ENCODE results near the gene SSC4D.
"Not testable (repeated sequence)": the region's sequence is repeated elsewhere in the genome, so short reads cannot be mapped to it uniquely, and the experiment has no call there.

SSC4D gene

GRCh38 chr7:76393116-76394031, 16.1 kb downstream of the SSC4D start:
- peak overlapping the region; percentile 65 for H3K4me3 ChIP-seq (ENCODE audit: low read depth, low read length)
- DNase-seq = peak; percentile 94

DNA sequence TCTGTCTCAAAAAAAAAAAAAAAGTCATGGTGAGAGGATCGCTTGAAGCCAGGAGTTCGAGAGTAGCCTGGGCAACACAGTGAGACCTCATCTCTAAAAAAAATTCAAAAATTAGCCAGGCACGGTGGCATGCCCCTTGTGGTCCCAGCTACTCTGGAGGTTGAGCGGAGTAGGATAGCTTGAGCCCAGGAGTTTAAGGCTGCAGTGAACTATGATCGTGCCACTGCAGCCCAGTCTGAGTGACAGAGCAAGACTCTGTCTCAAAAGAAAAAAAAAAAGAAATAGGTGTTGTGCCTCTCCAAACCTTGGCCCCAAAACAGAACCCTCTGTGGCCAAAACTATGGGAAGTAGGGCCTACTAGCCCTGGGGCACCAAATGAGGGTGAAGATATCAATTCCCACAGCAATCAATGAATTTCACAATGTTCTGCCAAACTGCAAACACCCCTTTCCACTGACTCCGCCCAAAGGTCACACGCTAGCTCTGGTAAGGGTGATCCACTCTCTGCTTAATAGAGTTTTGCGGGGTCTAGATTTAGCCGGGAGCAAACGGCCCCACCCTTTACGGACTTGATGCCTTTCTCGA, 16.9 kb downstream of the SSC4D start:
- TF ChIP-seq CTCF (IDR thresholded peaks at IDR 0.05; ENCODE audit: low read depth, low read length) = no peak
- H3K4me1 ChIP-seq = peaks cover 13% of the 10 kb centered on the region
- H3K36me3 ChIP-seq = no peaks in the 10 kb centered on the region
- H3K27me3 ChIP-seq = no peaks in the 10 kb centered on the region
- no peaks in the 10 kb centered on the region for H3K9me3 ChIP-seq
- DNase-seq = no peak
- H3K4me3 ChIP-seq (ENCODE audit: low read depth, low read length) = peak overlapping the region; percentile 65

More at GRCh38 chr7:76393116-76394031, 16.1 kb downstream of the SSC4D start:
- no peak for TF ChIP-seq CTCF (IDR thresholded peaks at IDR 0.05; ENCODE audit: low read depth, low read length)
- Histone ChIP-seq H3K4me1 (peaks cover 14% of the 10 kb centered on the region), H3K27me3 (no peaks in the 10 kb centered on the region), H3K36me3 (no peaks in the 10 kb centered on the region), H3K9me3 (no peaks in the 10 kb centered on the region; the same call in 1 of the 2 replicates)

DNA sequence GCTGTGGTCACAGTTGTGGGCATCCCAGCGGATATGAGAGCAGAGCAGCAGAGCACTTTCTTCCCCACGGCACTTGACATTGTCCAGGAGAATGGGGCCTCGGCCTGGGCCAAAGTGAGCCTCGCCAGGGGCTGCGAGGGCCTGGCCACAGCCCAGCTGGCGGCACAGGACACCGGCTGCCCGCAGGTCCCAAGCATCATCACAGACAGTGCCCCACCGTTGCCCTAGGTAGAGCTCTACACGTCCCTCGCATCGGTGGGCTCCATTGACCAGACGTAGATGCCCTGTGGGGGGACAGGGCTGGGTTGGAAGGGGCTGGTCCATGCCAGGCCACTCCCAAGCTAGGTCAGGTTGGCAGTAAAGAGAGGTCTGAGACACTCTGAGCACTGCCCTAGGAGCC, 19.4 kb downstream of the SSC4D start:
- Histone ChIP-seq H3K4me1 (peaks cover 6% of the 10 kb centered on the region), H3K9me3 (no peaks in the 10 kb centered on the region), H3K36me3 (no peaks in the 10 kb centered on the region), H3K27me3 (no peaks in the 10 kb centered on the region), H3K4me3 (ENCODE audit: low read depth, low read length) (no peak overlapping the region)
- DNase-seq = no peak
- TF ChIP-seq CTCF (IDR thresholded peaks at IDR 0.05; ENCODE audit: low read depth, low read length) = no peak

- not testable (repeated sequence) for H3K4me3 ChIP-seq (ENCODE audit: low read depth, low read length)
These were observed 21.7 kb downstream of the SSC4D start for GRCh38 chr7:76387789-76388188.

GRCh38 chr7:76386691-76387260, 22.7 kb downstream of the SSC4D start:
- no peak for TF ChIP-seq CTCF (IDR thresholded peaks at IDR 0.05; ENCODE audit: low read depth, low read length)
- DNase-seq = no peak
- H3K27me3 ChIP-seq = no peaks in the 10 kb centered on the region

More at GRCh38 chr7:76387789-76388188, 21.7 kb downstream of the SSC4D start:
- not testable (repeated sequence) for H3K4me1 ChIP-seq, H3K36me3 ChIP-seq, H3K9me3 ChIP-seq, DNase-seq, H3K27me3 ChIP-seq

GRCh38 chr7:76383089-76383944, 26.2 kb downstream of the SSC4D start:
- Histone ChIP-seq H3K27me3 (no peaks in the 10 kb centered on the region), H3K36me3 (no peaks in the 10 kb centered on the region), H3K4me1 (no peaks in the 10 kb centered on the region), H3K4me3 (ENCODE audit: low read depth, low read length) (no peak overlapping the region), H3K9me3 (no peaks in the 10 kb centered on the region)
- peak; percentile 38 for DNase-seq
- no peak for TF ChIP-seq CTCF (IDR thresholded peaks at IDR 0.05; ENCODE audit: low read depth, low read length)

More at GRCh38 chr7:76386691-76387260, 22.7 kb downstream of the SSC4D start:
- Histone ChIP-seq H3K4me3 (ENCODE audit: low read depth, low read length) (no peak overlapping the region), H3K36me3 (no peaks in the 10 kb centered on the region), H3K9me3 (no peaks in the 10 kb centered on the region), H3K4me1 (peaks cover 6% of the 10 kb centered on the region)

All from BE2C (cell line).